Measurements from ENCODE around the gene PDE8B. TPM values are rescaled to one million over a fixed set of nuclear protein-coding genes. Genes with fewer than 3 reads are reported as not detected.

Gene PDE8B
- total and polyA plus RNA-seq, 11 donors: 1.1 to 9.3 (median 3.4) TPM

GRCh38 chr5:77319117-77319804, 108.8 kb downstream of the PDE8B start:
- peaks cover 0 to 7% (median 0%) of the 10 kb centered on the region in 12 donors for H3K4me1 ChIP-seq
- no peak for TF ChIP-seq CTCF (IDR thresholded peaks at IDR 0.05)
- TF ChIP-seq POLR2A (IDR thresholded peaks at IDR 0.05): no peak
- WGBS, 4 donors: 55 to 74% (median 72%) methylated on average over 5 of the region's 5 CpGs
- H3K27ac ChIP-seq: no peak overlapping the region
- H3K27me3 ChIP-seq: no peaks in the 10 kb centered on the region
- no peaks in the 10 kb centered on the region for H3K9me3 ChIP-seq
- DNase-seq (no peak), ATAC-seq (no peak)
- no peaks in the 10 kb centered on the region for H3K36me3 ChIP-seq
- H3K4me3 ChIP-seq: no peak overlapping the region
- intact Hi-C loops (cut with DNase I): no loop called here

GRCh38 chr5:77321793-77322394, 111.4 kb downstream of the PDE8B start:
- Histone ChIP-seq H3K27ac (no peak overlapping the region), H3K4me3 (no peak overlapping the region), H3K9me3 (no peaks in the 10 kb centered on the region), H3K4me1 (peaks cover 0 to 6% (median 0%) of the 10 kb centered on the region in 12 donors), H3K36me3 (no peaks in the 10 kb centered on the region), H3K27me3 (no peaks in the 10 kb centered on the region)
- DNase-seq (no peak), ATAC-seq (no peak)
- 93 to 96% (median 94%) methylated on average over 4 of the region's 4 CpGs for WGBS, 4 donors
- intact Hi-C loops (cut with DNase I): no loop called here
- TF ChIP-seq CTCF (IDR thresholded peaks at IDR 0.05) (no peak), POLR2A (IDR thresholded peaks at IDR 0.05) (no peak)

- intact Hi-C loops (cut with DNase I): no loop called here
- no peaks in the 10 kb centered on the region for H3K36me3 ChIP-seq
- peaks cover 0 to under 1% (median 0%) of the 10 kb centered on the region in 12 donors for H3K4me1 ChIP-seq
- no peaks in the 10 kb centered on the region for H3K27me3 ChIP-seq
- WGBS, 4 donors: 69 to 71% (median 70%) methylated on average over 4 of the region's 4 CpGs
- no peak for ATAC-seq
- no peak overlapping the region for H3K27ac ChIP-seq
- DNase-seq: no peak
- no peaks in the 10 kb centered on the region for H3K9me3 ChIP-seq
- H3K4me3 ChIP-seq: no peak overlapping the region
- TF ChIP-seq POLR2A (IDR thresholded peaks at IDR 0.05) (no peak), CTCF (IDR thresholded peaks at IDR 0.05) (no peak)
Measured at GRCh38 chr5:77322406-77322805, 111.9 kb downstream of the PDE8B start.

- DNase-seq (no peak), ATAC-seq (no peak)
- Histone ChIP-seq H3K27me3 (no peaks in the 10 kb centered on the region), H3K4me1 (peaks cover 0 to 9% (median 0%) of the 10 kb centered on the region in 12 donors), H3K9me3 (no peaks in the 10 kb centered on the region), H3K4me3 (no peak overlapping the region), H3K27ac (no peak overlapping the region), H3K36me3 (no peaks in the 10 kb centered on the region)
- intact Hi-C loops (cut with DNase I): no loop called here
- TF ChIP-seq CTCF (IDR thresholded peaks at IDR 0.05) (no peak), POLR2A (IDR thresholded peaks at IDR 0.05) (no peak)
- 83 to 86% (median 84%) methylated on average over 4 of the region's 4 CpGs for WGBS, 4 donors
Measured at GRCh38 chr5:77325921-77326541, 115.6 kb downstream of the PDE8B start.
